ENCODE results near the gene SEC24B. TPM values are rescaled to one million over a fixed set of nuclear protein-coding genes. Genes with fewer than 3 reads are reported as not detected.
"Not testable (repeated sequence)": the region's sequence is repeated elsewhere in the genome, so short reads cannot be mapped to it uniquely, and the experiment has no call there.

SEC24B gene
- total RNA-seq, 2 experiments from 2014 or later, result 24.6 to 35.9 TPM

GRCh38 chr4:109506890-109507289, 73.3 kb downstream of the SEC24B start:
- H3K4me3 Mint-ChIP-seq, result no peak overlapping the region
- ChIA-PET POLR2A (interaction anchor here (0.6 kb wide), 1 partner anchor 884 kb away, joined by 3 read pairs; no protein-coding TSS in a partner anchor), CTCF (no interaction called here)
- peaks cover 2% of the 10 kb centered on the region for H3K4me1 Mint-ChIP-seq
- ATAC-seq (no peak), DNase-seq (no peak)
- intact Hi-C loops (cut with DNase I, micrococcal nuclease), result no loop called here
- H3K27ac Mint-ChIP-seq, result no peak overlapping the region
- H3K27me3 Mint-ChIP-seq, result no peaks in the 10 kb centered on the region
- no peaks in the 10 kb centered on the region for H3K9me3 Mint-ChIP-seq (ENCODE audit: low read depth)
- H3K36me3 Mint-ChIP-seq (ENCODE audit: low read depth), result peaks cover 51% of the 10 kb centered on the region

GRCh38 chr4:109510687-109511086, 77.1 kb downstream of the SEC24B start:
- Mint-ChIP-seq H3K4me1 (no peaks in the 10 kb centered on the region), H3K27ac (no peak overlapping the region), H3K9me3 (ENCODE audit: low read depth) (no peaks in the 10 kb centered on the region), H3K27me3 (no peaks in the 10 kb centered on the region), H3K36me3 (ENCODE audit: low read depth) (peaks cover 42% of the 10 kb centered on the region), H3K4me3 (no peak overlapping the region)
- no peak for ATAC-seq
- intact Hi-C loops (cut with DNase I, micrococcal nuclease), result no loop called here
- ChIA-PET POLR2A (no interaction called here), CTCF (interaction anchor here (0.7 kb wide), 1 partner anchor 39 kb away, joined by 3 read pairs; no protein-coding TSS in a partner anchor)
- DNase-seq, result no peak

- Mint-ChIP-seq H3K27ac (no peak overlapping the region), H3K36me3 (ENCODE audit: low read depth) (peaks cover 41% of the 10 kb centered on the region), H3K4me1 (no peaks in the 10 kb centered on the region), H3K27me3 (no peaks in the 10 kb centered on the region), H3K9me3 (ENCODE audit: low read depth) (no peaks in the 10 kb centered on the region), H3K4me3 (no peak overlapping the region)
- ChIA-PET POLR2A (no interaction called here), CTCF (interaction anchor here (0.6 kb wide), 1 partner anchor 176 kb away, joined by 3 read pairs; no protein-coding TSS in a partner anchor)
- intact Hi-C loops (cut with DNase I, micrococcal nuclease), result no loop called here
- no peak for ATAC-seq
- DNase-seq, result no peak
These were observed 77.8 kb downstream of the SEC24B start for GRCh38 chr4:109511414-109511813.

GRCh38 chr4:109513368-109513767, 79.8 kb downstream of the SEC24B start:
- peaks cover 45% of the 10 kb centered on the region for H3K36me3 Mint-ChIP-seq (ENCODE audit: low read depth)
- H3K27ac Mint-ChIP-seq; ATAC-seq; intact Hi-C loops (cut with DNase I, micrococcal nuclease); H3K4me1 Mint-ChIP-seq; H3K4me3 Mint-ChIP-seq; H3K27me3 Mint-ChIP-seq; H3K9me3 Mint-ChIP-seq (ENCODE audit: low read depth); CTCF ChIA-PET; DNase-seq; POLR2A ChIA-PET: not testable (repeated sequence)

- DNase-seq, result no peak
- no peak overlapping the region for H3K27ac Mint-ChIP-seq
- no peaks in the 10 kb centered on the region for H3K4me1 Mint-ChIP-seq
- H3K36me3 Mint-ChIP-seq (ENCODE audit: low read depth), result peaks cover 51% of the 10 kb centered on the region
- intact Hi-C loops (cut with DNase I, micrococcal nuclease), result no loop called here
- H3K4me3 Mint-ChIP-seq, result no peak overlapping the region
- ChIA-PET CTCF (interaction anchor here (1.0 to 1.7 kb wide), 4 partner anchors 8 to 127 kb away, joined by 3 to 4 read pairs (median 3); no protein-coding TSS in a partner anchor), POLR2A (no interaction called here)
- no peak for ATAC-seq
- H3K27me3 Mint-ChIP-seq, result no peaks in the 10 kb centered on the region
- no peaks in the 10 kb centered on the region for H3K9me3 Mint-ChIP-seq (ENCODE audit: low read depth)
These were observed 98.6 kb downstream of the SEC24B start for GRCh38 chr4:109532182-109532581.

GRCh38 chr4:109545401-109545800, 111.8 kb downstream of the SEC24B start:
- CTCF ChIA-PET, result interaction anchor here (0.6 to 1.7 kb wide), 4 partner anchors 40 to 113 kb away, joined by 3 read pairs; no protein-coding TSS in a partner anchor
- intact Hi-C loops (cut with DNase I, micrococcal nuclease), result no loop called here
- POLR2A ChIA-PET, result interaction anchor here (0.7 kb wide), 1 partner anchor 136 kb away, joined by 3 read pairs; no protein-coding TSS in a partner anchor
- peaks cover 8% of the 10 kb centered on the region for H3K9me3 Mint-ChIP-seq (ENCODE audit: low read depth)
- peaks cover 24% of the 10 kb centered on the region for H3K4me1 Mint-ChIP-seq
- H3K36me3 Mint-ChIP-seq (ENCODE audit: low read depth), result peaks cover 26% of the 10 kb centered on the region
- no peak overlapping the region for H3K4me3 Mint-ChIP-seq
- H3K27ac Mint-ChIP-seq, result no peak overlapping the region
- ATAC-seq (no peak), DNase-seq (no peak)
- no peaks in the 10 kb centered on the region for H3K27me3 Mint-ChIP-seq

- Mint-ChIP-seq H3K36me3 (ENCODE audit: low read depth) (peaks cover 25% of the 10 kb centered on the region), H3K4me3 (no peak overlapping the region), H3K27ac (no peak overlapping the region), H3K27me3 (no peaks in the 10 kb centered on the region), H3K4me1 (peaks cover 24% of the 10 kb centered on the region), H3K9me3 (ENCODE audit: low read depth) (peaks cover 8% of the 10 kb centered on the region)
- no peak for ATAC-seq
- ChIA-PET CTCF (interaction anchor here (0.5 to 0.9 kb wide), 3 partner anchors 12 to 117 kb away, joined by 3 to 4 read pairs (median 3); partner anchors contain the start of gene MCUB), POLR2A (interaction anchor here (0.6 kb wide), 1 partner anchor 12 kb away, joined by 4 read pairs; the partner anchor contains the start of gene MCUB)
- intact Hi-C loops (cut with DNase I, micrococcal nuclease), result no loop called here
- no peak for DNase-seq
These were observed 113.8 kb downstream of the SEC24B start for GRCh38 chr4:109547394-109547793.

GRCh38 chr4:109548655-109549054, 115.0 kb downstream of the SEC24B start:
- H3K36me3 Mint-ChIP-seq (ENCODE audit: low read depth), result peaks cover 32% of the 10 kb centered on the region
- H3K9me3 Mint-ChIP-seq (ENCODE audit: low read depth), result peaks cover 8% of the 10 kb centered on the region
- H3K4me3 Mint-ChIP-seq, result no peak overlapping the region
- DNase-seq (peak; percentile 61), ATAC-seq (peak; percentile 88)
- peak overlapping the region; percentile 69 for H3K27ac Mint-ChIP-seq
- POLR2A ChIA-PET, result no interaction called here
- intact Hi-C loops (cut with DNase I, micrococcal nuclease), result no loop called here
- no peaks in the 10 kb centered on the region for H3K27me3 Mint-ChIP-seq
- H3K4me1 Mint-ChIP-seq, result peaks cover 24% of the 10 kb centered on the region
- CTCF ChIA-PET, result no interaction called here

GRCh38 chr4:109552237-109552636, 118.6 kb downstream of the SEC24B start:
- Mint-ChIP-seq H3K9me3 (ENCODE audit: low read depth) (peaks cover 8% of the 10 kb centered on the region), H3K27ac (no peak overlapping the region), H3K27me3 (no peaks in the 10 kb centered on the region), H3K36me3 (ENCODE audit: low read depth) (peaks cover 26% of the 10 kb centered on the region), H3K4me1 (peaks cover 20% of the 10 kb centered on the region), H3K4me3 (no peak overlapping the region)
- no peak for ATAC-seq
- POLR2A ChIA-PET, result no interaction called here
- CTCF ChIA-PET, result interaction anchor here (0.7 kb wide), 1 partner anchor 34 kb away, joined by 3 read pairs; no protein-coding TSS in a partner anchor
- DNase-seq, result no peak
- intact Hi-C loops (cut with DNase I, micrococcal nuclease), result no loop called here

GRCh38 chr4:109553130-109553529, 119.5 kb downstream of the SEC24B start:
- no peaks in the 10 kb centered on the region for H3K27me3 Mint-ChIP-seq
- peaks cover 16% of the 10 kb centered on the region for H3K4me1 Mint-ChIP-seq
- DNase-seq (no peak), ATAC-seq (no peak)
- intact Hi-C loops (cut with DNase I, micrococcal nuclease), result no loop called here
- POLR2A ChIA-PET, result no interaction called here
- no peak overlapping the region for H3K4me3 Mint-ChIP-seq
- no peak overlapping the region for H3K27ac Mint-ChIP-seq
- peaks cover 25% of the 10 kb centered on the region for H3K36me3 Mint-ChIP-seq (ENCODE audit: low read depth)
- H3K9me3 Mint-ChIP-seq (ENCODE audit: low read depth), result peaks cover 6% of the 10 kb centered on the region
- CTCF ChIA-PET, result no interaction called here

GRCh38 chr4:109554971-109555370, 121.4 kb downstream of the SEC24B start:
- no peak for DNase-seq
- ChIA-PET POLR2A (no interaction called here), CTCF (no interaction called here)
- Mint-ChIP-seq H3K27me3 (no peaks in the 10 kb centered on the region), H3K9me3 (ENCODE audit: low read depth) (peaks cover 2% of the 10 kb centered on the region), H3K27ac (no peak overlapping the region), H3K36me3 (ENCODE audit: low read depth) (peaks cover 20% of the 10 kb centered on the region), H3K4me1 (peaks cover 11% of the 10 kb centered on the region), H3K4me3 (no peak overlapping the region)
- no peak for ATAC-seq
- intact Hi-C loops (cut with DNase I, micrococcal nuclease), result no loop called here

GRCh38 chr4:109557433-109557832, 123.8 kb downstream of the SEC24B start:
- POLR2A ChIA-PET, result no interaction called here
- intact Hi-C loops (cut with DNase I, micrococcal nuclease), result no loop called here
- Mint-ChIP-seq H3K36me3 (ENCODE audit: low read depth) (peaks cover 24% of the 10 kb centered on the region), H3K9me3 (ENCODE audit: low read depth) (peaks cover 2% of the 10 kb centered on the region), H3K27me3 (no peaks in the 10 kb centered on the region), H3K27ac (no peak overlapping the region), H3K4me1 (peaks cover 22% of the 10 kb centered on the region), H3K4me3 (no peak overlapping the region)
- no peak for ATAC-seq
- DNase-seq, result no peak
- CTCF ChIA-PET, result interaction anchor here (1.4 kb wide), 1 partner anchor 124 kb away, joined by 3 read pairs; no protein-coding TSS in a partner anchor

All from activated CD4-positive, alpha-beta T cell treated with anti-CD3 and anti-CD28 coated beads for 36 hours (primary cell).